Ovary (tissue), 1 donor: Measurements from ENCODE around the gene PPP6R3.

ENCODE experiments used
- EP300 ChIP-seq: sonication (generic); formaldehyde crosslinking; IDR thresholded peaks from one replicate; pipeline ENCODE4 v1.6.1; 2017; ENCODE audit warnings: antibody characterized with exemption
- POLR2A ChIP-seq: fragments of 450-650 bp; IDR thresholded peaks from one replicate; pipeline ENCODE4 v1.6.1; 2017; ENCODE audit warnings: antibody characterized with exemption, mild to moderate bottlenecking, moderate library complexity

DNA sequence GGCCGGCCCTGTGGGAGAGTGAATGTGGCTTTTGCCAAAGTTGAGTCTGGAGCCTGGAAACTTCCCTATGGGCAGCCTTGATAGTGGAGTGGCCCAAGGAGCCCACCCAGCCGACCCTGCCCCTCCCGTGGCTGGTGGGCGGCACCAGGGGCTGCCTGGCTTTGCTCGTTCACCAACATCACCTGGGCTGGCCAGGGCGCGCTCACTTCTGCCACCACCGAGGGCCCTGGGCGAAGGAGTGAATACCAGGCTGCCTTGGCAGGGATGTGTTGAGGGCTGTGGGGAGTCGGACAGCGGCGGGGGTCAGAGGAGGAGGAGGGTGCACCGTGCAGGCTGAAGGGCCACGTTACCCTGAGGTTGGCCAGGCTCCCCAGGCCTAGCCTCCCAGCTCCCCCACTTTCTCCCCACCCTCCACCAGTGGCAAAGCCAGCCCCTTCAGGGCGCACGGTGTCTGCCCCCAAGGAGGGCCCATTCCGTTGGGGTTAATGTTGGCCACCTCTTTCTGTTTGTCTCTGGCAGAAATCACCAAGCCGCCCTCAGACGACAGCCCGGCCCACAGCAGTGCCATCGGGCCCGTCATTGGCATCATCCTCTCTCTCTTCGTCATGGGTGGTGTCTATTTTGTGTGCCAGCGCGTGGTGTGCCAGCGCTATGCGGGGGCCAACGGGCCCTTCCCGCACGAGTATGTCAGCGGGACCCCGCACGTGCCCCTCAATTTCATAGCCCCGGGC lies 22.5 kb upstream of the PPP6R3 start:
- TF ChIP-seq EP300 = no peak
- no peak for TF ChIP-seq POLR2A
